Endodermal cell (in vitro differentiated cells): ENCODE measurements around the gene SIPA1L2. TPM values are rescaled to one million over a fixed set of nuclear protein-coding genes. Genes with fewer than 3 reads are reported as not detected.

Experiments used
- DNase-seq: peaks from one replicate; pipeline ENCODE4 v3.0.0-alpha.2; 2017
- H3K27ac ChIP-seq: 2 replicates; pipeline ENCODE4 v1.5.1; 2013; ENCODE audit warnings: mild to moderate bottlenecking, low read depth, low read length, moderate library complexity
- H3K27me3 ChIP-seq: 2 replicates; pipeline ENCODE4 v1.6.1; 2013; ENCODE audit warnings: mild to moderate bottlenecking, low read length, moderate library complexity; ENCODE audit not compliant: insufficient read depth, control insufficient read depth, poor library complexity, severe bottlenecking
- H3K36me3 ChIP-seq: 2 replicates; pipeline ENCODE4 v1.7.0; 2013; ENCODE audit warnings: mild to moderate bottlenecking, low read length, moderate library complexity; ENCODE audit not compliant: control insufficient read depth, insufficient read depth
- H3K4me1 ChIP-seq: one replicate; pipeline ENCODE4 v1.7.0; 2013; ENCODE audit warnings: low read length; ENCODE audit not compliant: control insufficient read depth, insufficient read depth
- H3K4me3 ChIP-seq: 2 replicates; pipeline ENCODE4 v1.5.1; 2013; ENCODE audit warnings: mild to moderate bottlenecking, low read length, moderate library complexity
- H3K9ac ChIP-seq: 2 replicates; pipeline ENCODE4 v1.6.1; 2013; ENCODE audit warnings: mild to moderate bottlenecking, low read length, moderate library complexity; ENCODE audit not compliant: poor library complexity, severe bottlenecking; ENCODE audit errors: extremely low read depth
- H3K9me3 ChIP-seq: 2 replicates; pipeline ENCODE4 v1.6.1; 2013; ENCODE audit warnings: mild to moderate bottlenecking, low read length, moderate library complexity; ENCODE audit not compliant: control insufficient read depth
- H3K27ac Mint-ChIP-seq: 2 replicates; pipeline ENCODE4 v1.8.0; 2020; ENCODE audit warnings: mixed read lengths
- H3K27me3 Mint-ChIP-seq: 2 replicates; pipeline ENCODE4 v1.8.0; 2021; ENCODE audit warnings: mild to moderate bottlenecking, mixed read lengths; ENCODE audit not compliant: insufficient read depth
- H3K36me3 Mint-ChIP-seq: 2 replicates; pipeline ENCODE4 v1.8.0; 2020; ENCODE audit warnings: low read depth, mixed read lengths
- H3K4me1 Mint-ChIP-seq: 2 replicates; pipeline ENCODE4 v1.8.0; 2020; ENCODE audit warnings: mixed read lengths
- H3K4me3 Mint-ChIP-seq: 2 replicates; pipeline ENCODE4 v1.8.0; 2020; ENCODE audit warnings: mild to moderate bottlenecking, moderate library complexity, mixed read lengths
- H3K9me3 Mint-ChIP-seq: 2 replicates; pipeline ENCODE4 v1.8.0; 2020; ENCODE audit warnings: mild to moderate bottlenecking, mixed read lengths
- WGBS, 2 experiments: methylation state at CpG; one replicate each; pipeline versions ENCODE4 v1.1.5 to v1.1.7; 2013; ENCODE audit warnings: missing lambda C conversion rate in 2 of 2, mixed read lengths in 1 of 2; ENCODE audit not compliant: insufficient coverage in 1 of 2, insufficient read length in 1 of 2; 5-methylcytosine and 5-hydroxymethylcytosine counted together
- long read RNA-seq, 4 experiments: library from polyadenylated mRNA in 2 of 4; library from RNA in 1 of 4; library from capped mRNA in 1 of 4; stranded (forward) in 3 of 4; unstranded in 1 of 4; transcript quantifications; one replicate each; pipeline ENCODE4 v2.0.0, GENCODE V29; 2020 to 2021; ENCODE audit warnings: inconsistent platforms in 1 of 4
- polyA plus RNA-seq, 2 experiments: library from polyadenylated mRNA; stranded (reverse); fragments of 50-300 nt; gene quantifications; one replicate each; pipeline ENCODE4 v1.2.3, GENCODE V29; 2013
- total RNA-seq, 2 donors: library from RNA; stranded (reverse); fragmentation: NEBNext Ultra II Directional in 1 of 2; extraction: Animal tissue kit (Norgen Biotek cat#: 25700) in 1 of 2; gene quantifications; 2 replicates in 1 of 2; 3 replicates in 1 of 2; pipeline ENCODE4 v1.2.1, GENCODE V29; 2021
- TF ChIP-seq, protein P1 (sequence below): fragments of 200-600 bp; sonication (generic); conservative IDR thresholded peaks from 2 replicates; pipeline ENCODE4 v1.5.0; 2021; ENCODE audit warnings: antibody characterized with exemption, mild to moderate bottlenecking

SIPA1L2 gene
- total RNA-seq, result 10 to 100 TPM; 34.7 to 41.5 TPM
- 40.1 TPM for polyA plus RNA-seq (2013, experiment 1 of 2)
- 41.6 TPM for polyA plus RNA-seq (2013, experiment 2 of 2)
- long read RNA-seq, experiment 1, partial matches to known transcripts, result 3 of 6 reads
- long read RNA-seq, experiment 1, other reads (novel, unspliced or antisense), result 3 of 6 reads
- long read RNA-seq, experiment 2, partial matches to known transcripts, result 14 of 58 reads
- long read RNA-seq, experiment 2, other reads (novel, unspliced or antisense), result 44 of 58 reads
- long read RNA-seq, experiment 3, partial matches to known transcripts, result 15 of 45 reads
- long read RNA-seq, experiment 3, other reads (novel, unspliced or antisense), result 30 of 45 reads
- long read RNA-seq, experiment 4, partial matches to known transcripts, result 0 of 3 reads
- long read RNA-seq, experiment 4, other reads (novel, unspliced or antisense), result 3 of 3 reads

DNA sequence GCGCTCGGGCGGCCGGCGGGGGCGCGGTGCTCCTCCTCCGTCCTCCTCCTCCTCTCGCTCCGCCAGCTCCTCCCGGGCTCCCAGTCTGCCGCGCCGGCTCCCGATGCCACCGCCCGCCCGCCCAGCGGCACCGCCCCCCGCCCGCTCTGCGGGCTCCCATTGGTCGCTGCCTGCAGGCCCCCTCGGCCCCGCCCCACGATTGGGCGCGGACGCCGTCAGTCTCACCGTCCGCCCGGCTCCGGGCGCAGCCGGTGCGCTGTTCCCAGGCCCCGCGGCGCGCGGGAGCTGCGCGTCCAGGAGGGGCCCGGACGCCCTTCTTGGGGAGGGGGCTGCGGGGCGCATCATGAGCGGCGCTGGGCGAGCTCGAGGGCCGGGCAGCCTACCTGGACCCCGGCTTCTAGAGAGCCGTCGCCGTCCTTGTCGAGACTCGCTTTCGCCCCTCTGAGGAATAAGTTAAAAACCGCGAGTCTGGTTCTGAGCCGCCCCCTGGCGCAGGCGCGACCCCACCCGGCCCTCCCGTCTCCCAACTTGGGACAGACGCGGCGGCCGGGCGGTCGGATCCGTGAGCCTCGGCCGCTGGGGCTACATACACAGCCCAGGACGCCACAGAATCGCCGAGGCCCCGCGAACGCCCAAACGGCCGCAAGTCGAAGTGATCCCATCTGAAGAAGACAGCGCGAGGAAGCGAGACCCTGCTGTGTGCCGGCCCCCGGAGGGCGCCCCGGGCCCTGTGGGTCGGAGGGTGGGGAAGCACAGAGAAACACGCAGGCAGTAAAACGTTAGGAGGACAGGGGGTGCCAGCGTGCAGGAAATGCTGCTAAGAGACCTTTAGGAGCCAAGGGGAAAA lies at the start of gene SIPA1L2:
SIPA1L2 (minus strand) TSS at position 87 of the 847 bp plus-strand sequence. CDS start 114,794 bp downstream, outside the sequence.
- DNase-seq, result peak; percentile 98
- Mint-ChIP-seq H3K4me1 (peaks cover 43% of the 10 kb centered on the region), H3K27ac (peak within 1 kb of the TSS; percentile 89), H3K9me3 (no peaks in the 10 kb centered on the region), H3K27me3 (peaks cover 33% of the 10 kb centered on the region), H3K4me3 (peak within 1 kb of the TSS; percentile 88), H3K36me3 (no peaks in the 10 kb centered on the region)
- TF ChIP-seq, protein P1, sequence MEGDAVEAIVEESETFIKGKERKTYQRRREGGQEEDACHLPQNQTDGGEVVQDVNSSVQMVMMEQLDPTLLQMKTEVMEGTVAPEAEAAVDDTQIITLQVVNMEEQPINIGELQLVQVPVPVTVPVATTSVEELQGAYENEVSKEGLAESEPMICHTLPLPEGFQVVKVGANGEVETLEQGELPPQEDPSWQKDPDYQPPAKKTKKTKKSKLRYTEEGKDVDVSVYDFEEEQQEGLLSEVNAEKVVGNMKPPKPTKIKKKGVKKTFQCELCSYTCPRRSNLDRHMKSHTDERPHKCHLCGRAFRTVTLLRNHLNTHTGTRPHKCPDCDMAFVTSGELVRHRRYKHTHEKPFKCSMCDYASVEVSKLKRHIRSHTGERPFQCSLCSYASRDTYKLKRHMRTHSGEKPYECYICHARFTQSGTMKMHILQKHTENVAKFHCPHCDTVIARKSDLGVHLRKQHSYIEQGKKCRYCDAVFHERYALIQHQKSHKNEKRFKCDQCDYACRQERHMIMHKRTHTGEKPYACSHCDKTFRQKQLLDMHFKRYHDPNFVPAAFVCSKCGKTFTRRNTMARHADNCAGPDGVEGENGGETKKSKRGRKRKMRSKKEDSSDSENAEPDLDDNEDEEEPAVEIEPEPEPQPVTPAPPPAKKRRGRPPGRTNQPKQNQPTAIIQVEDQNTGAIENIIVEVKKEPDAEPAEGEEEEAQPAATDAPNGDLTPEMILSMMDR, result peak; percentile 74
- Histone ChIP-seq H3K27ac (peak within 1 kb of the TSS; percentile 59), H3K27me3 (peaks cover 28% of the 10 kb centered on the region), H3K9me3 (no peaks in the 10 kb centered on the region), H3K4me1 (peaks cover 4% of the 10 kb centered on the region), H3K36me3 (no peaks in the 10 kb centered on the region), H3K9ac (peak within 1 kb of the TSS; percentile 70), H3K4me3 (peak within 1 kb of the TSS; percentile 96)
- 0% methylated on average over 46 to 98 of the region's 98 CpGs for WGBS, 2 experiments

DNA sequence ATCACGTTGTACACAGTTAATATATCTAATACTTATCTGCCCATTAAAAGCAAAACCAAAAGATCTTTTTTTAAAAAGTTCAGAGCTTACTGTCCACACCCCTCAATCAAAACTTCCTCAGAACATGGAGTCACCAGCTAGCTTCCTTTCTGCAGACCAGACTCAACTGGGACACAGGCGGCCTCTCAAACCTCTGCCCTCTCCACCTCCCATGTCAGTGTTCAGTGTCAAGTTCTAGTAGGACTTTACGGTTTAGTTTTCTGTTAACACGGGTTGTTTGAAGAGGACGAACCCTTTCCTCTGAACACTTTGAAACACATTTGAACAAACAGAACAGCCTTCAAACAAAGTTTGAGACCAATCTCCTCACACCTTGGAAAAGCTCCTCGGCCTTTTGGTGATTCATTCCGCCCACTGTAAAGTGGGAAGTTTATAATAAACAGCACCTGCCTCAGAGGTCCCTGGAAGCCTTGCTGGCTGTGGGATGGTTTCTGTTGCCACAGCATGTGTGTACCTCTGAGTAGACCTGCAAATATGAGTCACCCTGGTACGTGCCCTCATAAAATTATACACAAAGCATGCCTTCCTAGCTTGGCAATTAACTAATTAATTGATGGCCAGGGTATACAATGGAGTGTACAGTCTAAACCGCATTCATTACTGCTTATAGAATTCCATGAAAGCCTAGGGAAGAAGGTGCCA lies 48.4 kb upstream of the SIPA1L2 start:
- no peak for DNase-seq
- Histone ChIP-seq H3K4me1 (no peaks in the 10 kb centered on the region), H3K9me3 (no peaks in the 10 kb centered on the region), H3K9ac (no peak overlapping the region), H3K4me3 (no peak overlapping the region), H3K36me3 (no peaks in the 10 kb centered on the region), H3K27ac (no peak overlapping the region), H3K27me3 (no peaks in the 10 kb centered on the region)
- Mint-ChIP-seq H3K36me3 (no peaks in the 10 kb centered on the region), H3K27me3 (peaks cover 5% of the 10 kb centered on the region), H3K4me1 (peaks cover 35% of the 10 kb centered on the region), H3K9me3 (no peaks in the 10 kb centered on the region), H3K27ac (no peak overlapping the region), H3K4me3 (no peak overlapping the region)
- TF ChIP-seq, protein P1, result no peak
- 94 to 95% methylated on average over 7 to 9 of the region's 9 CpGs for WGBS, 2 experiments

GRCh38 chr1:232676307-232676706 lies 46.4 kb upstream of the SIPA1L2 start:
- Histone ChIP-seq H3K4me1 (no peaks in the 10 kb centered on the region), H3K36me3 (no peaks in the 10 kb centered on the region), H3K9ac (no peak overlapping the region), H3K9me3 (no peaks in the 10 kb centered on the region), H3K27me3 (no peaks in the 10 kb centered on the region), H3K27ac (no peak overlapping the region), H3K4me3 (no peak overlapping the region)
- H3K4me1 Mint-ChIP-seq, result peaks cover 29% of the 10 kb centered on the region
- H3K4me3 Mint-ChIP-seq, result no peak overlapping the region
- 98 to 100% methylated on average over 2 of the region's 2 CpGs for WGBS, 2 experiments
- H3K27ac Mint-ChIP-seq, result no peak overlapping the region
- DNase-seq, result no peak
- H3K27me3 Mint-ChIP-seq, result peaks cover 5% of the 10 kb centered on the region
- no peaks in the 10 kb centered on the region for H3K9me3 Mint-ChIP-seq
- H3K36me3 Mint-ChIP-seq, result no peaks in the 10 kb centered on the region
- TF ChIP-seq, protein P1, result no peak
